Activated T-helper 9 cell treated with anti-CD3 and anti-CD28 coated beads, Interleukin-2, amount 50 U/mL, for 16 hours (primary cell): Measurements from ENCODE around the gene GNPTAB.

ENCODE experiments used
- DNase-seq: peaks from one replicate; pipeline ENCODE4 v3.0.0-alpha.2; 2020; ENCODE audit warnings: low read depth

Gene GNPTAB

DNA sequence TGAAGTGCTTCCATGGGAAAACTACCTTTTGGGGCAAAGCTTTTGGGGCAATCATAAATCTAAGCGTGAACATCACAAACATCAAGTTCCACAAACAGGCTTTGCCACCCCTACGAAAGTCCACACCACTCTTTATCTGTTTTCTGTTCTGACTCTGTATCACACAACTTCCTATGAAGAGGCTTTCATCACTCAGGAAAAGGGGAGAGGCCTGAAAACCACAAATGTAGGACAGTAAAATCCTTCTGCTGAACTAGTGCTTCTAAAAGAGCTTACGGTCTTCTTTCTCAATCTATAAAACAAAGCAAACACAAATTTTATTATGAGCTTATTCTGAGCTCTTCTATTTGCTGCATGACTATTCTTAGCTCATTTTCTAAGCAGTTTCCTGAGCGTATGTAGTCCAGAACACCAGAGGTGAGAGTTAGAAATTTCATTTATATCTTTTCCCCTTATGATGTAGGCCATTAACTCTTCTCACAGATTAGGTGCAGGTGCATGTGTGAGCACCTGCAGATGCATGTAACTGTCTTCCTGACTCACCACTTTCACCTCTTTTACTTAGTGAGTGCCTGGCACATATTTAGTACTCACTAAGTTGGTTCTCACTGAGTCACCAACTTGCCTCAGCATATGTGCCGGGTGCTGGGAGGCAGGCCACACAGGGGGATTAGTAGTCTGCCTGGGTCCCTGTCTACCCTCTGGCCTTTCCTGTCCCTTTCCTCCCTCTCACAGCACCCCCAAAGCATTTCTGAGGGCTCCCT lies 58.6 kb downstream of the GNPTAB start:
- DNase-seq: no peak

DNA sequence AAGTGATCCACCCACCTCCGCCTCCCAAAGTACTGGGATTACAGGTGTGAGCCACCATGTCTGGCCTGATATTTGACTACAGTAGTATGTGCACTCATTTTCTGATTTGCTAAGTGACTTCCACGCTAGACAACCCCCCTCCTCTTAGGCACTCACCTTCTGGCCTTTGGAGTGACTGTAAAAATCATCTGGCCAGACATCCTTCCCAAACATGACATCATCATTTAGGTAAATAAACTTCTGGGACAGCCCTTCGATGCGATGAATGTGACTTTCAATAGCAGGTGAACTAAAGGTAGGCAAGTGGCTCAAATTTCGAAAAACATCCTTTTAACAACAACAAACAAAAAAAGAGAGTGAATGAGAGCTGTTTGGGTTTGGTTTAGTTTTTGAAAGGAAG lies 60.9 kb downstream of the GNPTAB start:
- DNase-seq: no peak

DNA sequence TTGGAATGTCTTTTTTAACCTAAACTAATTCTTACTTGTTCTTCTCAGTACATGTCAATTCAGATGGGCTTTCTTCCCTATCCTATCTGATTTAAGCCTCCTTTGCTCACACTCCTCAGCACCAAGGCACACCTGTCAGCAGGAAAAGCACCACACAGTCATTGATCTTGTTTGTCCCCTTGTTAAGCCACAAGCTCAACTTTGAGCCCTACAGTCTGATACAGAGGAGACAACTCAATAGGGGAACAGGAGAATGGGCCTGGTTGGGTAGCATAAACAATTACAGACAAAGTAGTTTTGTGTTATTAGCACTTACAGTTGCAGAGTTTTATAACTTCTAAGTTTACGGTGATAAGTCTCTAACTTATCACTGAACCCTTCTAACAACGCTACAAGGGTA lies 62.0 kb downstream of the GNPTAB start:
- no peak for DNase-seq

DNA sequence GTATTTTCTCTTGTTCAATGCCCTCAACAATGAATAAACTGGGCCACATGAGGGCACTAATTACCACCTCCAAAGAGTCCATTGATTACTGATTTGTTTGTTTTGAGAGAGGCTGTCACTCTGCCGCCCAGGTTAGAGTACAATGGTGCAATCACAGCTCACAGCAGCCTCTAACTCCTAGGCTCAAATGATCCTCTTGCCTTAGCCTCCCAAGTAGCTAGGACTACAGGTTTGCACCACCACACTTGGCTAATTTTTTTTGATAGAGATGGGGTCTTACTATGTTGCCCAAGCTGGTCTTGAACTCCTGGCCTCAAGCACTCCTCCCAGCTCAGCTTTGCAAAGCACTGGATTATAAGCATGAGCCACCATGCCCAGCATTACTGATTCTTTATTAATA lies 63.2 kb downstream of the GNPTAB start:
- no peak for DNase-seq

DNA sequence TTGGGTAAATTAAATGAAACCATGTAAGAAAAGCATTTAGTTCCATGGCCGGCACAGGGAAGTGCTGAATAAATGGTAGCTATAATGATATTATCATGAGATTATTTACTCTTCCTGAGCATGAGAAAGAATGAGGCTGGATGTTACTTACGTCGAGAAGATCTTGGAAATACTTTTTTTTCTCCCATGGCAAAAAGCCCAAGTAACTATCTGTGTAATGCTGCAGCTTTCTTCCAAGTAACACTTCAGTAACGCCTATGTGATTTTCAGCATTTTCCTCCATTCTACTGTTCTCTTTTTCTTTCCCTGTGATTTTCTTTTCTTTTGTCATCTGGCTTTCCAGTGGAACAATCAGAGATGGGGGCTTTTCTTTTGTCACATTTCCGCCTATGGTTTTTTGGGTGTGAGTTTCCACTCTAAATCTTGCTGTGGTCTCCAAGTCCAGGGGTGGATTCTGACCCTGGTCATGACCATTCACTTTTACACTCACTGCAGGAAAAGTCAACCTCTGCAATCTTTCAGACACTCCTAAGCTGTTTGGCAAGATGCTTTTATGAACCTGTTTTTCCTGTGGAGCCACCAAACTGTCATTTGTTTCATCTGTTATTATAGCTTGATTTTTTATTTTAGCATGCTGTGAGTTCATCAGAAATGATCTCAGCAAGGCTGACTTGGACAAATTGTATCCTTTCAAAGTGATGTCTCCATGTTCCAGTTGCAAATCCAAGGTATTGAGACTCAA lies 66.5 kb downstream of the GNPTAB start:
- DNase-seq: no peak

DNA sequence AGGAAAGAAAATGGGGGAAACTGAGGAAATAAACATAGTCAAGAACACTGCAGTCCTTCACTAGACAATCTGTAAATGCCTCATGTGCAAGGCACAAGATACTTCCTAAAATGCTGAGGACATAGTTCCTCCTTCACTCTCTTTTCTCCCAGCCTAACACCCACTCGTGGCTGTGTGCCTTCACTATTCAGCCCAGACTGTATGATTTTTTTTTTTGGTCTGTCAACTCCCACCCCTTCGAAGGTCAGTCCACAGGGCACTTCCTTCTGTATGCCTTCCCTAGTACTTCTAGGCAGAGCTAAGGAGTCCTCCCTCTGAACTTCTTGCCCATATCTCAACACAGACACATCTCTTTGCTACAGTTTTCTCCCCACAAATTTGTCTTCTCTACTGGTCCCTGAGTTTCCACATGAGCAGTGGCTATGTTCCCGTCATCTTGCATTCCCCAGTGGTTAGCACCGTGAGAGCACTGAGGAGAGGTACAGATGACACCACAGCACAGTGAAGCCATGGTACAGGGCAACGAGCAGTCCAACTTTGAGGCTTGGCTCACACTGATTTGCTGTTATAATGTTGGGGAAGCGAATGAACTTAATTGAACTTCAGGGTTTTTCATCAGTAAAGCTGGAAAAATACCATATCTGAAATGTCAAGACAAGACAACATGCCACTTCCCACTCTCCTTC lies 67.4 kb downstream of the GNPTAB start:
- no peak for DNase-seq

DNA sequence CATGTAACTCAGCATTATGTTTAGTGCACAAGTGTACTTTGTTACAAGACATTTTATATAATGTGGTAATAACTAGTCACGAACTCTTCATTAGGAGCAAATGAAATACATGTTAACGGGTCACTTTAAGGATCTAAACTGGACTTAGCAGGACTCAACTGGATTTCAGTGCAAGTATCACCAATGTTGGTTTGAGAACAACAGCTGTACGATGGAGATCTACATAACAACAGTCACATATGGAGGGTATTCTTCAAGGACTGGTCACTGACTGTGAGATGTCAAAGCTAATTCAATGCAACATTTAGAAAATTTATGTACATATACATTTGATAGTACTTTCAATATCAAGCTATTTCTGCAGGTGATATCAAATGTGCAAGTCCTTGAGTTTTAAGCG lies 69.0 kb downstream of the GNPTAB start:
- no peak for DNase-seq

DNA sequence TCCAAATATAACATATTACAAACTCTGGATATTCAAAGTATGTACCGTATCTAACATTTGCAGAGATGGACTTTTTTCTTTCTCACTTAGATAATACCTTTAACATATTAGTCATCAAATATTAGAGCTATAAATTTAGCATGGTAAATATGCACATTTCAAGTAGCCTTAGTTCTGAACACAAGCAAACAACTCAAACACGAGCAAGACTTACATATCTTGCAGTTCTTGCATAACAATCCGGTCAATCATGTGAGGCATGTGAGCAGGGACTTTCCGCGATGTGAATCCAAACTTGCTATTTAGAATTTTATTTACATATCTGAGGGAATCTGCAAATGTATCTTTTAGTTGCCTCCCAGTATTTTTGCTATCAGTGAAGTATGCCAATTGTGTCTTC lies 69.4 kb downstream of the GNPTAB start:
- DNase-seq: no peak

DNA sequence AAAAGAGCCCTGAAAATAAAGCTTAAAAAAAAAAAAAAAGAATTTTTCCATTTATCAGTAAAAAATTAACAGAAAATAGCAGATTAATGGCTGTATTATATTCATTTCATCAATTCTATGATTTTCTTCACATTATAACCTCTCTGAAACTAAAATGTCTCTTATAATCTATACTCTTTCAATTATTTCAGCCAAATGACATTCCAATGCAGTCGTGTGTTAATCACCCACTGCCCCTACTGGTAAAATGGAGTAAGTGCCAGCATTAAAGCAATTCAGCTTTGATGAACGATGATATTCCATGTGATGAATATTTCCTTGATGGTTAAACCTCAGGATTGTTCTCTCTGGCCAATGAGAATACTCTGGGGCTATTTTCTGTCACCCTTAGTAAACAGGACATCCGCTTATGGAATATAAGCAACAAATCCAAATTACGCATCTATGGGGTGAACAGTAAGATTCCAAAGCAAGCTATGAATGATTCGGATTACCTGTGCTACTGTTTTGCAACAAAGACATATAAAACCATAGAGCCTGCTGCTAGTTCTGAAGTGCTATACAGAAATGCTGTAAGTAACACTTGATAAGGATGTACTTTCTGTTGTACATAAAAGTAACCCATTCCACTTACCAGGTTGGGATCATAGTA lies 71.2 kb downstream of the GNPTAB start:
- no peak for DNase-seq

DNA sequence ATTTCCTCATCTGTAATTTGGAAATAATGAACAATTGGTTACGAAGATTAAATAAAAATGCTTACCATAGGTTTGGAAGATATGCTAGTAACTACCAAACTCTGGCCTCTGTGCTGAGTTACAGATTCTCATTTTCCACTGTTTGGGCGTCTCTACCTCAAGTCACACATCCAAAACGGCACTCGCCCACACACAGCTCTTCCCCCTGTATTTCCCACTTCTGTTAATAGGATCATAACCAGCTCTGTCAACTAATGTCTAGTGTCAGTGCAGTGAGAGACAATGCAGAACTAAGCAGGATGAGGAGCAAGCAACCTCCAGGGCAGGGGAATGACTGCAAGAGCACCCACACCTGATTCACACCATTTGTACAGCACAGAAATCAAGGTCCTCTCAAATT lies 80.6 kb downstream of the GNPTAB start:
- no peak for DNase-seq

DNA sequence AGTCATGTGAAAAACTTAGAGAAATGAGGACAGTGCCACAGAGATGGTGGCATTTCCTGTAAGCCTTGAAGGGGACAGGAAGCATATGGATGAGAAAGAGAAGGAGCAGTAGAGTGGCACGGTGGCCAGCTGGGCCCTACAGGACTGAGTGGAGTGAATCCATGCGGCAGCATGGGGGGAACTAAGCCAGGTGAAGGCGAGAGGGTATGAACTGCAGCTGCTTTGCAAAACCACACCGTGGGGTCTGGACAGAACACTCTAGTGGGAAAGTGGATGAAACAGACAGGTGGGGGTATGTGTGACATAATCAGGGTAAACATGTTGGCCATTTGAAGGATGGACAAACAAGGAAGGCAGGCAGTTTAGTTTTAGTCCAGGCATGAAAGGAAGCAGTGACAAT lies 81.1 kb downstream of the GNPTAB start:
- DNase-seq: no peak

DNA sequence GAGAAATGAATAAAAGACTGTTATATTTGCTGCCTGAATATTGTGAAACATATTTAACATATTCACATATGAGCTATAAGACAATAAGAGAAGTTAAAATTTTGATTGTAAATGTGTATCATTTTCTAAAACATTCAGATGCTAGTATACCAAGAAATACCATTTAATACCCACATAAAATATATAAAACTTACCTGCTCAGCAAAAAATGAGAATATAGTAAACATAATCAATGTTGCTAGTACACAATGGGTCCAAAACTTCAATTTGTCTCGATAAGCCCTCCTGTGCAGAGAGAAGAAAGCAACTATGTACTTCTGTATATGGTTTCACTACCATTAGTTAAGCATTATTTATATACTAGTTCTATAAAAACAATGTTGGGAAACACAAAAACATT lies 81.9 kb downstream of the GNPTAB start:
- no peak for DNase-seq

DNA sequence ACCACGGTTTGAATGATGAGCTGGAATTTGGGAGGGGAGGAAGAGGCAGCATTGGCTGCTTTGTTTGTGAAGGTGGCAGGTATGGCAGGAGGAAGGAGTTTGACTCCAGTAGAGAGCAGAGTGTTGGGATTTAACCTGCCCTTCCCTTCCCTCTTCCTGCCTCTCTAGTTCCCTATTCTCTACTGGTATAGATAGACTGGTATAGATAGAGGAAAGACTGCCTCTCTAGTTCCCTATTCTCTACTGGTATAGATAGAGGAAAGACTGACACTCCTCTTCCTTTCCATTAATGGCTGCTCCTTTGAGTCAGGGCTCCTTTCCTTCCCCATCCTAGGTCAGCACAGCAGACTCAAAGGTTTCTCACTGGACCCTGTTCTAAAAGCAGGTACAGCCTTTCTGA lies 83.1 kb downstream of the GNPTAB start:
- no peak for DNase-seq

DNA sequence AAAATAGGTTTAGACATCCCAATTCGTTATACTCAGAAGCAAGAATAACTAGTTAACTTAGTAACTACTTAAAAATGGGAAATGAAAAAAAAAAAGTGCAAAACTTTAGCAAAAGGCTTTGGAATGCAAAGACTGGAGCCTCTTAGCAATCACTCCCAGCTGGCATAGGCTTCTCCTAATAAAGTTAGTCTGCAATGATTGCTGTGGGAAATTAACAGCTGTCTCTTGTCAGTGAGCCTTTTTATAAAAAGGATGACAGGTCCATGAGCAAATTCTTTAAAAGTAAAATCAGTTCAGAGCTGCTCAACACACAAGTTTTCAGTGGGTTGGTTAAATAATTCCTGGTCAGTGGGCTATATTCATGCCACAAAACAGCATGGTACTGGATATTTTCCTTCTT lies 84.1 kb downstream of the GNPTAB start:
- no peak for DNase-seq

DNA sequence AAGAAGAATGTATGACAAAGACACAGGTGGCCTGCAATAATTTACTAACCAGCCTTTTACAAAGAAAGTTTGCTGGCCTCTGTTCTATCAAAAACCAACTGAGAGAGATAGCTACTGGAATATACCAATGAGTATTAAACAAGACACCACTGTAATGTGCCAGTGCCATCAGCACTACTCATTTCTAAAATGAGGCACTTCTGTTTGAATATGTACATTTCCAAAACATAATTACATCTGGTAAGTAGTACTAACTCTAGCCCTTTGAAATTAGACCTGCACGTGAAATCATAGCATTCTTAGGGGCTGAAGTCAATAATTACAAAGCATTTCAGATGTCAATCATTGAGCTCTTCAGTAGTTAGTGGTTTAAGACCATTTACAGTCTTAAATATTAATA lies 84.6 kb downstream of the GNPTAB start:
- no peak for DNase-seq

DNA sequence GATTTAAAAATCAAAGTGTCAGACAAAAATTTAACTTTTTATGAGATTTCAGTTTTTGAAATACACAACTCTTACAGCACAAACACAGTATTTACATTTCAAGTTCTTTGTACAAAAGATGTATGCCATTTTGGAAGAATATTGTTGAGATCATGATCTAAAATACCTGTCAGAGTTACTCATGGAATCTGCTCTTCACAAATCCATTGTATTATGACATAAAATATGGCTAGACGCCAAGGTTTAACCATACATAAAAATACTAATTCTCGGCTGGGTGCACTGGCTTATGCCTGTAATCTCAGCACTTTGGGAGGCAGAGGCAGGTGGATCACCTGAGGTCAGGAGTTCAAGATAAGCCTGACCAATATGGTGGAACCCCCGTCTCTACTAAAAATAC lies 85.3 kb downstream of the GNPTAB start:
- DNase-seq: no peak

DNA sequence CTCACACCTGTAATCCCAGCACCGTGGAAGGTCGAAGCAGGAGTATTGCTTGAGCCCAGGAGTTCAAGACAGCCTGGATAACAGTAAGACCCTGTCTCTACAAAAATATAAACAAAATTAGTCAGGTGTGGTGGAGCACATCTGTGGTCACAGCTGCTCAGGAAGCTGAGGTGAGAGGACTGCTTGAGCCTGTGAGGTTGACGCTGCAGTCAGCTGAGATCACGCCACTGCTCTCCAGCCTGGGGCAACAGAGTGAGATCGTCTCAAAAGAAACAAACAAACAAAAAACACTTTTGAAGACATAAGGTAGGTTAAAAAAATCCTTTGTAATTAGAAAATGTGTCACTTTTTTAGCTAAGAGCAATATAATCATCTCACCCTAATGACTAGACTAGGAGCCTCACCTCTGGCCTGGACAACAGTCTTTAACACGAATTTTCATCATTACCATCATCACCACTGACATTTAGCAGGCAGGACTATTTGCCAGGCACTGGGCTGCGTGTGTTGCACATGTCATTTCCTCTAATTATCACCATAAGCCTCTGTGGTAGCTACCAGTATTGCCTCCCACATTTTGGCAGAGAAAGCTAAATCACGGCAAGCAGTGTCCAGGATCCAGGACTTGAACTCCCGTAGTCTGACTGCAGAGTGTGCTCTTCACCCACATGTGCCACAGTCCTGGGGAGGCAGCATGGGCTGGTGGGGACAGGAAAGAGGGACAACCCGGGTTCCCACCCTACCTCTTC lies 86.9 kb downstream of the GNPTAB start:
- DNase-seq: no peak

DNA sequence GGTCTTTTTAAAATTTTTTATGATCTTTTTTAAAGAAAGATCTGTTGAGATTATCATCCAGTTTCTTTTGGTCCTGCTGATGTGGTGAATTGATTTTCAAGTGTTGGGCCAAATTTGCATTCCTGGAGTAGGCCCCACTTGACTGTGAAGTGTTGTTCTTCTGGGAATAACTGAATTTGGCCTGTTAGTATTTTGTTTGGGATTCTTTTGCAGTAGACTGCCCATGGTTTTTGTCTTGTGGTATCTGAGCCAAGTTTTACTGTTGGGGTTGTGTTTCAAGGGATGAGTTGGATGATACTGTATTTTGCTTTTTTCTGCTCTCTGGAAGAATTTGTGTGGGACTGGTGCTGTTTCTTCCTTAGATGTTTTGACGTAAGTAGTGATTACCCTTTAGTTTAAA lies 87.5 kb downstream of the GNPTAB start:
- DNase-seq: no peak

DNA sequence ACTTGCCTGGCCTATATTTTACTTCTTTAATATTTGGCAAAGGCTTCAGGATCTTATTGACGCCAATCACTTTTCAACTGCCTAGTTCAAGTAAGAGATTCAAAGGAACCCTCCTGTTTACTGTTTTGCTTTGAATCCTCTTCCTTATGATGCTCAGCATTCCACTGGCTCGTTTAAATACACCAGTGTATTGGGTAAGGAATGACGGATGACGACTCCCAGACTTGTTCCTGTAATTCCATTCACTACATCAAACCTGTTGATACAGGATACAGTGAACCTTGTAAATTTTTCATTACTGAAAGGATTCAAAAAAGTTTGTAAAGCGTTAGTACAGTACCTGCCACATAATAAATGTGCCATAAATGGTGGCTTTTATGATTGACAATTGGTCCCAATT lies 89.8 kb downstream of the GNPTAB start:
- no peak for DNase-seq

DNA sequence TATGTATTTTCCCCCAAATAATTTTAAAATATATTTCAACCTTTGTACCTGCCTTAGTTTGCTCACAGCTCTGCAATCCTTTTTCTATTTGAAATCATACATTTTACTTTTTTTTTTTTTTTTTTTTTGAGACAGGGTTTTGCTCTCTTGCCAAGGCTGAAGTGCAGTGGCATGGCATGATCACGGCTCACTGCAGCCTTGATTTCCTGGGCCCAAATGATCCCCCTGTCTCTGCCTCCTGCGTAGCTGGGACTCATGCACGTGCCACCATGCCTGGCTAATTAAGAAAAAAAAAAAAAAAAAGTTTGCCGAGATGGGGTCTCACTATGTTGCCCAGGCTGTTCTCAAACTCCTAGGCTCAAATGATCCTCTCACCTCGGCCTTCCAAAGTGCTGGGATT lies 90.2 kb downstream of the GNPTAB start:
- DNase-seq: no peak

DNA sequence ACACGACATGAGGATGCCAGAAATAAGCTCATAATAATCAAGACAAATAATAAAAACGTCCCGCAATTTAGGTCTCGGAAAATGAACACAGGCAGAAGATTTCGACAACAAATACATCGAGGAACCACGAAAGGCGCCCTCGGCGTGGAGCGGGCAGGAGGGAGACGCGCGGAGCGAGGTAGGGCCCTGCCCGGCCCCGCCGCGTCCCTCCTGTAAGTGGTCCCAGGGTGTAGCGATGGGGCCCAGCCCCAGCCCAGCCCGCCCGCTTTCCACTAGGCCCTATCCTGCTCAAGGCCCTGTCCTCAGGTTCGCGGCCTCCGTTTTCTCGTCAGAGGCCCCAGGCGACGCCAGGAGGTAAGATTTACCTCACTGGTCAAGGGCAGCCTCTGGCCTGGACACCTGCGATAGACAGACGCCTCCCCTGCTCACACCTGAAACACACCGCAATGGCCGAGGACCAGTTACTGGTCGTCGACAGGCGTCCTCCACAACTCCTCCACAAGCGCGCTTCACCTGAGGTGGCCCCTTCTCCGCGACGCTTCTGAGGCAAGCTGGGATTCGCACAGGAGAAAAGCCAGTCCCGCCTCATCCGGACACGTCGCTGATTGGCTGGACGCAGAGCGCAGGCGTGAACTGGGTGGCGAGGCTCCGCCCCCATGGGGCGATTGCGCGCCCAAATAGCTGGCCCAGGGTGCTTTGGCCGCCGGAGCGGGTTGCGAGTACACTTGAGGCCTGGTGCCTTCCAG lies 91.7 kb downstream of the GNPTAB start, which contains the start of gene SYCP3:
Gene SYCP3 (minus strand): TSS at position 543 of the 746 bp plus-strand sequence. CDS start 1,527 bp downstream, outside the sequence.
- no peak for DNase-seq
